Measurements from ENCODE around the gene GALNT10. TPM values are rescaled to one million over a fixed set of nuclear protein-coding genes. Genes with fewer than 3 reads are reported as not detected.

GALNT10 gene
- total and polyA plus RNA-seq, 2 donors from 2014 or later = 13.0 to 44.3 TPM

DNA sequence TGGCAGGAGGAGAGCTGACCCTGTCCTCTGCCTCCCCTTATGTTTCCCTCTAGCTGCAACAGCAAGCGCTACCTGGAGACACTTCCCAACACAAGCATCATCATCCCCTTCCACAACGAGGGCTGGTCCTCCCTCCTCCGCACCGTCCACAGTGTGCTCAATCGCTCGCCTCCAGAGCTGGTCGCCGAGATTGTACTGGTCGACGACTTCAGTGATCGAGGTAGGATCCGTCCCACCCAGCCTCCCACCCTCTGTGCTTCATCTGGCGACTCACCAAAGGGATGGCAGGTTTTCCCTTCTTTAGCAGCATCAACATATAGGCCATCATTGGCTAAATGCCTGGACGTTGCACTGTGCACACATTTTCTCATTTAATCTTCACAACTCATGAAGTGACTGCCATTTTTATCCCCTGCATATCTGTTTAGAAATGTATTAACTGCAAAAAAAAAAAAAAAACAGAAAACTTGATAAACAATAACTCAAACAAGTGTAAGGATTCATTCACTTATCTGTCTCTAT, 139.0 kb downstream of the GALNT10 start:
- TF ChIP-seq, protein P1, sequence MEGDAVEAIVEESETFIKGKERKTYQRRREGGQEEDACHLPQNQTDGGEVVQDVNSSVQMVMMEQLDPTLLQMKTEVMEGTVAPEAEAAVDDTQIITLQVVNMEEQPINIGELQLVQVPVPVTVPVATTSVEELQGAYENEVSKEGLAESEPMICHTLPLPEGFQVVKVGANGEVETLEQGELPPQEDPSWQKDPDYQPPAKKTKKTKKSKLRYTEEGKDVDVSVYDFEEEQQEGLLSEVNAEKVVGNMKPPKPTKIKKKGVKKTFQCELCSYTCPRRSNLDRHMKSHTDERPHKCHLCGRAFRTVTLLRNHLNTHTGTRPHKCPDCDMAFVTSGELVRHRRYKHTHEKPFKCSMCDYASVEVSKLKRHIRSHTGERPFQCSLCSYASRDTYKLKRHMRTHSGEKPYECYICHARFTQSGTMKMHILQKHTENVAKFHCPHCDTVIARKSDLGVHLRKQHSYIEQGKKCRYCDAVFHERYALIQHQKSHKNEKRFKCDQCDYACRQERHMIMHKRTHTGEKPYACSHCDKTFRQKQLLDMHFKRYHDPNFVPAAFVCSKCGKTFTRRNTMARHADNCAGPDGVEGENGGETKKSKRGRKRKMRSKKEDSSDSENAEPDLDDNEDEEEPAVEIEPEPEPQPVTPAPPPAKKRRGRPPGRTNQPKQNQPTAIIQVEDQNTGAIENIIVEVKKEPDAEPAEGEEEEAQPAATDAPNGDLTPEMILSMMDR (IDR thresholded peaks at IDR 0.05; ENCODE audit: borderline replicate concordance, extremely low read depth, insufficient read depth) = no peak
- H3K27me3 ChIP-seq (ENCODE audit: control insufficient read depth, insufficient read depth, low read length) = no peaks in the 10 kb centered on the region
- intact Hi-C loops (cut with DNase I) = no loop called here
- H3K36me3 ChIP-seq (ENCODE audit: control insufficient read depth in 2 of 3, insufficient read depth in 3 of 3, low read length in 3 of 3) = peaks cover 0 to 4% (median 0%) of the 10 kb centered on the region in 3 donors
- FAIRE-seq (no peak), DNase-seq (no peak)
- no peaks in the 10 kb centered on the region for H3K4me1 ChIP-seq (ENCODE audit: control insufficient read depth in 2 of 3, insufficient read depth in 2 of 3, low read depth in 1 of 3, low read length in 3 of 3)
- no peak overlapping the region for H3K9ac ChIP-seq (ENCODE audit: low read length in 3 of 3)
- H3K27ac ChIP-seq (ENCODE audit: low read depth in 2 of 2, low read length in 2 of 2) = no peak overlapping the region
- no peak overlapping the region for H3K4me3 ChIP-seq (ENCODE audit: low read length in 3 of 3)
- H3K9me3 ChIP-seq (ENCODE audit: control insufficient read depth in 2 of 3, insufficient read depth in 1 of 3, low read length in 3 of 3) = no peaks in the 10 kb centered on the region

DNA sequence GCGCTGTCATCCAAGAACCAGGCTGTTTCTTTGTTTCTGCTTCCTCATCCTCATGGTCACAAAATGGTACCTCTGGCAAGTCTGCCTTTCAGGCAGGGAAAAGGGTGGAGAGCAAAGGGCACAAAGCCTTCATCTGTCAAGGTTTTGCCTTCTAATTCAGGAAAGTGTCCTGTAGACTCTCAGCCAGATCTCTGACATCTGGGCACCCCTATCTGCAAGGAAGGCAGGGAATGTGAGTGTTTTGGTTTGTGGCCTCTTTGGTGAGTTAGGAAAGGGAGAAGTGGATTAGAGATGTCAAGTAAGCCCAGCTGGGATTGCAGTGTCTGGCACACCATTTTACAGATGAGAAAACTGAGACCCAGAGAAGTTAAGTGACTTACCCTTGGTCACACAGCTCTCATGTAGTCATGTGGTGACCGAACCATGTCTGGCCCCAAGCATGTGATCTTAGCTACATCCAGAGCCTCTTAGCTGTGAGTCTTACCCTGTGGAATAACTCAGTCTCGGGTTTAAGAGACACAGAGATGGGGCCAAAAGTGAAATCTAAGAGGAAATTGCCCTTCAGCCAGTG, 139.6 kb downstream of the GALNT10 start:
- no peak overlapping the region for H3K9ac ChIP-seq (ENCODE audit: low read length in 3 of 3)
- H3K36me3 ChIP-seq (ENCODE audit: control insufficient read depth in 2 of 3, insufficient read depth in 3 of 3, low read length in 3 of 3) = peaks cover 0 to 4% (median 0%) of the 10 kb centered on the region in 3 donors
- intact Hi-C loops (cut with DNase I) = no loop called here
- H3K9me3 ChIP-seq (ENCODE audit: control insufficient read depth in 2 of 3, insufficient read depth in 1 of 3, low read length in 3 of 3) = no peaks in the 10 kb centered on the region
- DNase-seq (no peak), FAIRE-seq (no peak)
- no peak overlapping the region for H3K4me3 ChIP-seq (ENCODE audit: low read length in 3 of 3)
- H3K27me3 ChIP-seq (ENCODE audit: control insufficient read depth, insufficient read depth, low read length) = no peaks in the 10 kb centered on the region
- TF ChIP-seq, protein P1 (IDR thresholded peaks at IDR 0.05; ENCODE audit: borderline replicate concordance, extremely low read depth, insufficient read depth) = no peak
- no peaks in the 10 kb centered on the region for H3K4me1 ChIP-seq (ENCODE audit: control insufficient read depth in 2 of 3, insufficient read depth in 2 of 3, low read depth in 1 of 3, low read length in 3 of 3)
- H3K27ac ChIP-seq (ENCODE audit: low read depth in 2 of 2, low read length in 2 of 2) = no peak overlapping the region

DNA sequence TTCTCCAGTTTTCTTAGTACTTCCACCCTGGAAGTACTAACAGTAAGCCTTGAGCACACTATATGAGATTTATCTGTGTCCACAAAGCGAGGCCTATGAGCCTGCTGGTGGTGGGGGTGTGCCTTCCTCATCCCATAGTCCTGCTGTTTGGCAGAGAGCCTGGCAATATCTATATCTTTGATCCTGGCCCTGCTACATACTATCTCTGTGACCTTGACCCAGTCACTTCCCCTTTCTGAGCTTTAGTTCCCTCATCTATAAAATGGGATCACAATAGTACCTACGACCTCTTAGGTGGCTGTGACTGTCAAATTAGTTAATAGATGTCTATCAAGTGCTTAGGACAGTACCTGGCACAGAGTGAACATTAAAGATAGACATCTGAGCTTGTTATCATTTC, 140.7 kb downstream of the GALNT10 start:
- Histone ChIP-seq H3K27me3 (ENCODE audit: control insufficient read depth, insufficient read depth, low read length) (no peaks in the 10 kb centered on the region), H3K9ac (ENCODE audit: low read length in 3 of 3) (no peak overlapping the region), H3K9me3 (ENCODE audit: control insufficient read depth in 2 of 3, insufficient read depth in 1 of 3, low read length in 3 of 3) (no peaks in the 10 kb centered on the region), H3K4me1 (ENCODE audit: control insufficient read depth in 2 of 3, insufficient read depth in 2 of 3, low read depth in 1 of 3, low read length in 3 of 3) (no peaks in the 10 kb centered on the region), H3K27ac (ENCODE audit: low read depth in 2 of 2, low read length in 2 of 2) (no peak overlapping the region), H3K4me3 (ENCODE audit: low read length in 3 of 3) (no peak overlapping the region), H3K36me3 (ENCODE audit: control insufficient read depth in 2 of 3, insufficient read depth in 3 of 3, low read length in 3 of 3) (peaks cover 0 to 4% (median 0%) of the 10 kb centered on the region in 3 donors)
- intact Hi-C loops (cut with DNase I) = no loop called here
- DNase-seq (no peak), FAIRE-seq (no peak)
- TF ChIP-seq, protein P1 (IDR thresholded peaks at IDR 0.05; ENCODE audit: borderline replicate concordance, extremely low read depth, insufficient read depth) = no peak
